HG03565 (cell line): ENCODE data around the gene CACNA1D.

Experiments
- ATAC-seq: cut with Tn5 transposase; IDR thresholded peaks from one replicate; pipeline ENCODE4 v1.9.1; 2021; ENCODE audit warnings: mild to moderate bottlenecking, moderate library complexity; ENCODE audit not compliant: unreplicated experiment

Gene CACNA1D

GRCh38 chr3:53739966-53740365 is 245.6 kb downstream of the CACNA1D start:
- no peak for ATAC-seq

- no peak for ATAC-seq
Observed at GRCh38 chr3:53740956-53741355, 246.5 kb downstream of the CACNA1D start.

DNA sequence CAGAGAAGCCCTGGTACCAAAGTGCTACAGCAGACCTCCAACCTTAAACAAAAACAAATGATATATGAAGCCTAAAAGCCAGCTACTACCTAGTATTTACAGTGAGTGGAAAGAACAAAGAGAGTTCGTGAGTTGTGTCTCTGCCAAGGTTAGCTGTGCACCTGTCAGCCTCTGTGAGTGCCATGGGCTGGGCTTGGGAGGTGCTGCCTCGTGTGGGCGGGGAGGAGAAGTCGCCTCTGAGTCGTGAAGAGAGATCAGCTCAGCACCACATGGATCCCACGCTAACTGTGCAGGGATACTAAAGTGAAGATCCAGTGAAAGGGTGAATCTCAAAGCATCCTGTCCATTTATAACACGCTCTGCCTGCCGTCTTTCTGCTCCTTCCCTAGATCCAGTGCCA is 249.9 kb downstream of the CACNA1D start:
- no peak for ATAC-seq

DNA sequence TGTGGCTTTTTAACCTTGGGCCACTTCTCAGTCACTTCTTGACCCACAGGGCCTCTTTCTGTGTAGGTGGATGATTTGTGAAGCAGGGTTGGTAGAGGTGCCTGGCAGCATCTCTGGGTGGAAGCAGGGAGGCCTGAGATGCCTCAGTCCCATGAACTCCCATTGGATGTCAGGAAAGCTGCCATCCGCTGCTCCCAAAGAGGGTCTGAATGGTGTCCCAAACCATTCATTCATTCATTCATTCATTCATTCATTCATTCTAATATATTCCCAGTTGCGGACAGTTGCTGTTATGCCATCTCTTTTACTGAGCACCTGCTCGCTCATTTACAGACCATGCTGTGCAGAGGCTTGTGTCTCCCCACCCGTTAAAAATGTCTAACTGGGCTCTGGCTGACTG is 253.1 kb downstream of the CACNA1D start:
- ATAC-seq: no peak

DNA sequence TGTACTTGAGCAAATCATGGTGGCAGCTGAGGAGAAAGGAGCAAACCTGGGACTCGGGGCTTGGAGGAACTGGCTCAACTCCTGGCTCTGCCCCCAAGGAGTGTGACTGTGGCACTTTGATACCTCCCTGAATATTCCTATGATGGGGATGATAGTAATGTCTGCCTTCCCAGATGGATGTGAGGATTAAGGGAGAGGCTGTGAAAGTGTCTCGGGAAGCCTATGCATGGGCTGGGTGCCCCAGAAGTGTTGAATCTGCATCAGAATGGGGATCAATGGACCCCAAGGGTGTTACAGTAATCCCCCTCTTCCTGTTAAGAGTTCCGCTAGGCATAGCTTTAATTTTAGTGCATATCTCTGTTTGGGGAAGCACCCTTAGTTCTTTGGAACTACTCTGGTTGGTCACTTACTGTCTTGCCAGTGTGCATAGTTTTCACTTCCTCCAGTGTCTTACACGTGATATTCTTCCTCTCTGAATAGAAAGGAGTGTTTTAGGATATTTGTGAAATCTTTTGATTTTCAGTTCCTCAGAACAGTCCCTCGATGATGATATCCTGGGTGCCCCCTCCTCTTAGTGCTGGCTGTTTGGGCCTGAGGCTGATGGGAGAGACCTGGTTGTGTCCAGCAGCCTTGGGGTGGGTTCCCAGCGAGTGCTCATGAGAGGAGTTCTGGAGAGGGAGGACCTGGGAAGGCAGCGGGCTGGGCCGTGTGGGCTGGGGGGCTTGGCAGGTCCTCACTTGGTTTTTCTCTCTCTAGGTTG is 254.3 kb downstream of the CACNA1D start:
- peak; percentile 85 for ATAC-seq

DNA sequence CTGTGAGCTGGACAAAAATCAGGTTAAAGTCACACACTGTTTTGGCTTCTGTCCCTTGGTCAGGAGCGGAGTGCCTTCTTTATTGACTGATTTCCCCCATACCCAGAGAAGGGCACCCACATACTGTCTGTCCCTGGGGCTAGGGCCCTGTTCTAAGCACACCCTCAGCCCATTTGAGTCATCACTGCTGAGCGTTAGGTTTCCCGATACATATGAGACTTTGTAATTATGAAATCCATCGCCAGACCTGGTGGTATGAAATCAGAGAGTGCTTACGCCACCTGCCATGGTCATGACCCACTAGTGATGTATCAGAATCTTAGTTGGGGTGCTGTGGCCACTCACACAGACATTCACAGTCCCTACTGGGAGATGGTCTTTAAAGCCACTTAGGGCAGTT is 255.0 kb downstream of the CACNA1D start:
- ATAC-seq: no peak

DNA sequence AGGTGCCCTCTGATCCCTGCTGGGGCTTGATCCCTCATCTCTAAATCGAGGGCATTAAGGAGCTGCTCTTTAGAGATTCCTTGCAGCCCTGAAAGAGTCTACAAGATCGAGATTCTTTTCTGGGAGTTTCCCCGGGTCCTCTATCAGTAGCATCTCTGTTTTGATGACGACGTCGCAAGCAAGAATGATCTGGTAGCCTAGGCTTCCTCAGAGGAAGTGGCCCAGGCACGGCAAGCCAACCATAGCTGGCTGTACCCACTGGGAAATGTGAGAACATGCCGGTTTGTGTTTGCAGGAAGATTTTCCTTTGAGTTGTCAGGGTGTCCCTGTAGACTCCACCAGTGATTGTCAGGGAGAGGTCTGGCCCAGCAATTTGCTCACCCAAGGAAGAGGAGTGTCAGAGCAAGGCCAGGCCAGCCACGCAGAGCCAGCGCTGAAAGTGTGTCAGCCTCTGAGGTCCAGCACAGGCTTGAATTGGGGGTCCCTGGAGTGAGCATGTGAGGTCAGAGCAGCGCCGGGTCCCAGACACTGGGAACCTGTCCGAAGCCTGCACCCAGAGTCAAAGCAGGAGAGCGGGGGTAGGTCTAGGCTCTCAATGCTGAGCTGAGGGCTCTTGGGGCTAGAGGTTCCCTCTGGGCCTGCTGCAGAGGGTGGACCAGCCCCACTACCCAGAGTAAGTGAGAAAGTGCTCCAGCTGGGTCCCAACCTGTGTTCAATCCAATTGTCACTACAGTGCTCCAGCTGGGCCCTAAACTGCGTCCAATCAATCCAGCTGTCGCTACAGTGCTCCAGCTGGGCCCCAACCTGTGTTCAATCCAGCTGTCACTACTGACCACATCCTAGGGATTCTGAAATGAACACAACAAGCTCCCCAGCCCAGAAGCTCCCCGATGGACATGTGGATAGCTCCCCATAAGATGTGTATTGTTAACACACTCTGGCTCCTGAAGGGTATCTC is 256.1 kb downstream of the CACNA1D start:
- ATAC-seq: no peak

DNA sequence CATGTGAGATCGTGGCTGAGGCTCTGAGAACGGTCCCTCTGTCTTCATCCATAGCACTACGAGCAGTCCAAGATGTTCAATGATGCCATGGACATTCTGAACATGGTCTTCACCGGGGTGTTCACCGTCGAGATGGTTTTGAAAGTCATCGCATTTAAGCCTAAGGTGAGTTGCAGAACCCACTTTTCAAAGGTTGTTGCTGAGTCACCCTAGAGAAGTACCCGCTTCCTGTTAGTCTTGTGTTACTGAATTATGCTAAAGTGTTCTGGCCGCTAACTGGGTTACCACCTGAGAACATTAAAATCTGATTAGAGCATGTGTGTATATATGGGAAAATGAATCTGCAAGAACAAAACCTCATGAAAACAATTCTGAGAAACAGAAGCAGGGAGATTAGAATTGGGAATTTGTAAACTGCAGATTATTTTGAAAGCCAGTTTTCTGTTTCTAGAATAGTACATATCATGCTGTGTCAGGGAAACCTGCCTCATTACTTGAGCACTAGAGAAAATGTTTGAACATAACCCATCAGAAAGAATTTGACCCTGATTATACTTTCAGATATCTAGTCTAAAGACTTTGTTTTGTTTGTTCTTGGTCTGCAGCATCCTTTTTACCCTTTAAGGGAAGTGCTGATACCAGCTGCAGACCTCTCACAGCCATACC is 259.2 kb downstream of the CACNA1D start:
- no peak for ATAC-seq

DNA sequence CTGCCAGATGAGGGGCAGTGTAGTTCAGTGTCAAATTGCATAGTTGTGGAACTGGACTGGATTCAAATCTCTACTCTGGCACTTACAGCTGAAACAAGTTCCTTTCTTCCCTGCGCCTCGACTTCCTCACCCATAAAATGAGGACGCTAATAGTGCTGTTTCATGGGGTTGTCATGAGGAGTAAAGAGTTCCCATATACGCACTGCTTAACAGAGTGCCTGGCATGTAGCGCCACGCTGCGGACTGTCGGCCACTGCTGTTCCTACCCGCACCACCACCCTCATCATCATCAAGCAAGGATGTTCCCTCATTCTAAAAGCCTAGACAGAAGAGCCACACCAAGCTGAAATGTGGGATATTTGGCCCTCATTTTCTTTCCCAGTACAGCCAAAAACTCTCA is 259.9 kb downstream of the CACNA1D start:
- no peak for ATAC-seq

GRCh38 chr3:53758846-53759245 is 264.4 kb downstream of the CACNA1D start:
- no peak for ATAC-seq

- no peak for ATAC-seq
Observed at GRCh38 chr3:53763353-53763752, 268.9 kb downstream of the CACNA1D start.

DNA sequence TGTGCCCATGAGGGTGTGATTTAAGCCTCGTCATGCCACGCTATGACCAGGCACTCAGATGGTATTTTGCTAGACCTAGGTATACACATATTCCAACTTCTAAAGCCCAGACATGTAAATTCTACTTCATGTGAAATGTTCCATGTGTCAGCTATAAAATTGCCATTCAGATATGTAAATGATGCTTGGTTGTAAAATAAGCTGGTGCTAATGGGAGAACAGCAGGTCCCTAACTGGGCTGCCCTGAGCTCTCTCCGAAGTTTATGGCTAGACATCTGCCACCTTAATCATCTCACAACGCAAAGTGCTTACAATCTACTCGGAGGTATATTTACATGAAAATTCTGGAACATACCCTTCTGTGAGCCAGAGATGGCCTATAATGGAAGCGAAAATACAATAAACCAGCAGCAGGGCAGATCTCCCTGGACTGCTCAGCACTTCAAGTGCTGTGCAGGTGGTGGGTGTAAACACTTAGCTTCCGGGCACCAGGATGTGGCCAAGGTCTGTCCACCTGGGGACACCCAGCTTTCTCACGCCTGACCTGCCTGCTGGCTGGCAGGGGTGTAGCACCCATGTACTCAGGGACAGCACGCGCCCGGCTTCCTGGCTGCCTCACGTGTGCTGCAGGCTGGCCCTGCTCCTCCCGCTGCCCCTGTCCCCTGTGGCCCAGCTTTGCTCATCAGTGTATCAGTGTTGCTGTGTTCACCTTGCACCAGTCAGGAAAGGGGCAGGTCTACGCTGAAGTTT is 269.8 kb downstream of the CACNA1D start:
- no peak for ATAC-seq

- no peak for ATAC-seq
Observed at GRCh38 chr3:53765753-53766152, 271.3 kb downstream of the CACNA1D start.

DNA sequence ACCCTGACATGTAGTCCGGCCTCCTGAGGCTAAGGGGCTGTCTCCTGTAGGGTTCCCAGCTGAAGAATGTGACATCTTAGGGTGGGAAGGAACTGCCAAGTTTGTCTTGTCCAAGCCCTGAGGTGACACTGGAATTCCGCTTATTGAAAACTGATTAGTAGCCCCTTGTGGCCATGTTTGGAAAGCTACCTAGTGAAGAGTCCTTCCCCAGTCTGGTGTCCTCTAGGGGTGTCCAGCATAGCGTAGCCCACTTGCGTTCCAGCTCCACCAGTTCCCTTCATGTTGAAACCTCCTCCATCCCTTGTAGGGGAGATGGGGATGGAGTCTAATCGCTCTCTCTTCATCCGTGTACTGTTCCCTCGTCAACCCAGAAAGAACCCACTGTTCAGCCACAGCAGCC is 272.3 kb downstream of the CACNA1D start:
- ATAC-seq: no peak

DNA sequence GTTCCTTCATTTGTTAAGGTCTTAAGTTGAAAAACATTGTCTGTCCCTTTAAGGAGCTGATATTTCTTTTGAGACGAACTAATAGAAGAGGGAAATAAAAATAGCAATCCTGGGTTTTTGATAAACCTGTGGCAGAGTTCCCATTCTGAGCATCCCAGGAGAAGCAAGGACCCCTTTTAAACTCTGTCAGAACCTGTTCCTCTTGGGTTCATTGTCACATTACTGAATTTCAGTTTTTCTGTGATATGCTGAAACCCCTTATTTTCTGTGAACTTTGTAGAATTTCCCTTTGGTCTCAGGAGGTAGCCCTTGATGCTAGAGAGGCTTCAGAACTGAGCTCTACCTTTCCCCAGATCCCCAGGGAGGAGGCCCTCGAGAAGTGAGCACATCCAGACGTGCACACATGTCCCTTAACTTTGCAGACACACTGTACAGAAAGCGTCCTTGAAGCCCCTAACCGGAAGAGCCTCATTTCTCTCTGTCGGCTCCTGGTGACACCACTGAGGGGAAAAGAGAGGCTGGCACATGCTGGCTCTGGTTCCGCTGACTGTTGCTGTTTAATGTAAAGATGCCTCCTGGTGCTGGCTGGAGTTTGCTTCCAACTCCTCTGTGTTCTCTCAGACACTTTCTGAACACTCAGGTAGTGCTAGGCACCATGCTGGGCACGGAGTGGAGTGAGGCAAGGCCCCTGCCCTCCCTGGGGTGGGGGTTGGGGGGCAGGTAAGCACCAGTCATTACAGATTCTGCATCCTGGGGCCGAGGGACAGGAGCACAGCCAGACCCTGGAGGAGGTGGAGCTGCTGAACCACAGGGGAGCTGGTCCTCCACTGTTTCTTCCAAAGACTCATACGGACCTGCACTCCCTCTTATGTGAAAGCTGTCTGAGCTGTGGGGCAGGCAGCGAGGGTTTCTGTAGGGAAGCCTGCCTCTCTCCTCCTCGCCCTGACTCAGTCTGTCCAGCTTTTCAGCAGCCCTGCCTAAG is 274.4 kb downstream of the CACNA1D start:
- no peak for ATAC-seq

DNA sequence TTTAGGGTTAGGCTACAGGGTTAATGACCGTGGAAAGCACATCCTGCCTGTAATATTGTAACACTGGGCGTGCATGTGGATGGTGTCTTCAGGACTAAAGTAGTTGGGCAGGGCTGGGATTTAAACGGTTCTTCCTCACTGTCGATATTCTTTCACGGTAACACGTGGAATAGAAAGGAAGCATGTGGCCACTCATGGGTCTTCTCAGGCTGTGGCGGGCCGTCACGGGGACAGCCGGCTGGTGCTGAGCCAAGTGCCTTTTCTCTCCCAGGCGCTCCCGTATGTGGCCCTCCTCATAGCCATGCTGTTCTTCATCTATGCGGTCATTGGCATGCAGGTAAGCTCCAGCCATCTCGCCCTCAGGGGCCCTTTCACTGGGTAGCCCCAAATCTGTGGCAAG is 278.2 kb downstream of the CACNA1D start:
- ATAC-seq: no peak

- ATAC-seq: no peak
Observed at GRCh38 chr3:53773021-53773436, 278.6 kb downstream of the CACNA1D start.

DNA sequence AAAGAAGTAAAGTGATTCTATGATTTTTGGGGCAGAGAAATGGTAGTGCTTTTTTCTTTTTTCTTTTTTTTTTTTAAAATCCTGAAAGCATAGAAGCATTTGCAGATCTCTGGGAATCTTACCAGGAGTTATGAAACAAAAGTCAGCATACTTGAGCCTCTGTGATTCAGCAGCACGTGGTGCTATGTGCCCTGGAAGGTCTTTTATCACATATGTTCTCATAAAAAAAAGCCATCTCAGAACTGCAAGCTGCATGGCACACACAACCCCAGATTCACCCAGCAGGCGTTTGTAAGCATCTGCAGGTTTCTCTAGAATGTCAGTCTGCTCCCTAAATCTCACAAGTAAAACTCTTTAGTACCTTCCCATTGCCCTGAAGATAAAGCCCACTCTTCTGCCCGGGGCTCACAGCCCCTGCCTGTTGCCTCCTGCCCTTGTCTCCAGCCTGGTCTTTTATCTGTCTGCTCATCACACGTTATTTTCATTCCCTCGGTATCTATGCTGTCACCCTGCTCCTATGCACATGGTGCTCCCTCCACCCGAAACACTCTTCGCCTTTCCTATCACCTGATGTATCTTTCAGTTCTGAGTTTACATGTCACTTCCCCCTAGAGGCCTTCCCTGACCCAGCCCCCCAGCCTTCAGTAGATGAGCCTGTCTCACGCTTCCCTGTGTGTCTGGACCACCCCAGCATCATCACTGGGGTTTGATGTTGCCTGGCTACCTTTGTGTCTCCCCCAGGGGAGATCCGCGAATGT is 279.4 kb downstream of the CACNA1D start:
- peak; percentile 87 for ATAC-seq

GRCh38 chr3:53774414-53774813 is 280.0 kb downstream of the CACNA1D start:
- ATAC-seq: no peak
